NB4 (cell line): ENCODE data around the gene ERICH6B.

ENCODE experiments used
- CTCF ChIP-seq: IDR thresholded peaks from one replicate; pipeline ENCODE4 v1.5.1; 2012; ENCODE audit warnings: low read depth, low read length
- MAX ChIP-seq: IDR thresholded peaks from 2 replicates; pipeline ENCODE4 v1.6.1; 2011; ENCODE audit warnings: low read depth, low read length
- MYC ChIP-seq: IDR thresholded peaks from 2 replicates; pipeline ENCODE4 v1.6.1; 2011; ENCODE audit warnings: low read depth, low read length
- POLR2A ChIP-seq: IDR thresholded peaks from 2 replicates; pipeline ENCODE4 v1.6.1; 2011; ENCODE audit warnings: mild to moderate bottlenecking; ENCODE audit not compliant: insufficient read length; ENCODE audit errors: extremely low read depth

- TF ChIP-seq CTCF (no peak), POLR2A (no peak), MAX (no peak), MYC (no peak)
Measured at GRCh38 chr13:45540864-45541263, 74.7 kb downstream of the ERICH6B start.
